Central memory CD8-positive, alpha-beta T cell (primary cell): ENCODE measurements around the gene COL4A2.

Source experiments
- ATAC-seq: fragments of 150-1000 bp; cut with Tn5 transposase; replicated peaks from 2 replicates; pipeline ENCODE4 v1.10.0; 2022; ENCODE audit warnings: mild to moderate bottlenecking, moderate FRiP score, moderate number of reproducible peaks; ENCODE audit not compliant: poor library complexity, severe bottlenecking; ENCODE audit errors: extremely low read depth
- DNase-seq, 2 donors: peaks; one replicate each; pipeline ENCODE4 v3.0.0; 2021; ENCODE audit warnings: low spot score in 2 of 2
- H3K27ac Mint-ChIP-seq: one replicate; pipeline ENCODE4 v1.8.0; 2022; ENCODE audit warnings: low read depth, mild to moderate bottlenecking, moderate library complexity, mixed read lengths
- H3K27me3 Mint-ChIP-seq: one replicate; pipeline ENCODE4 v1.8.0; 2022; ENCODE audit warnings: mixed read lengths
- H3K36me3 Mint-ChIP-seq: one replicate; pipeline ENCODE4 v1.8.0; 2022; ENCODE audit warnings: mild to moderate bottlenecking, moderate library complexity, mixed read lengths; ENCODE audit not compliant: insufficient read depth
- H3K4me1 Mint-ChIP-seq: one replicate; pipeline ENCODE4 v1.8.0; 2022; ENCODE audit warnings: mixed read lengths
- H3K4me3 Mint-ChIP-seq: one replicate; pipeline ENCODE4 v1.8.0; 2022; ENCODE audit warnings: mild to moderate bottlenecking, moderate library complexity, mixed read lengths
- H3K9me3 Mint-ChIP-seq: one replicate; pipeline ENCODE4 v1.8.0; 2022; ENCODE audit warnings: mixed read lengths

The COL4A2 gene

DNA sequence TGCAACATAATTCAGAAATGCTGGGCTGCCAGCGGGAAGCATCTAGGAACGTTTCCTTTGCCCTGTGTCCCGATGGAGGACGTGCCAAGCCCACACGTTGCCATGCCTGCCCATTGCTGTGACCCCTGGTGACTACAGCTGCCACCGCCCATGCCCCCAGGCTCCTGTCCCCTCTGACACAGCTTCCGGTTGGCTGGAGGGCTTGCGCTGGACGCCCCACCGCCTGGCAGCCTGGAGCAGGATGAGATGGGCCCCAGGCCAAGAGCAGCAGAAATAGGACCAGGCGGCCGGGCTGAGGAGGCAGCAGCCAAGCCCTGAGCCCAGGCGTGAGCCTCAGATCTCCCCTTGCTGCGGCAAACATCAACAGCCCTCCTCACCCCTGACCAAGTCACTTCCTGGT, 125.9 kb downstream of the COL4A2 start:
- Mint-ChIP-seq H3K4me3 (no peak overlapping the region), H3K27me3 (peaks cover 60% of the 10 kb centered on the region), H3K36me3 (no peaks in the 10 kb centered on the region), H3K9me3 (no peaks in the 10 kb centered on the region), H3K4me1 (no peaks in the 10 kb centered on the region), H3K27ac (no peak overlapping the region)
- DNase-seq (no peak), ATAC-seq (no peak)

DNA sequence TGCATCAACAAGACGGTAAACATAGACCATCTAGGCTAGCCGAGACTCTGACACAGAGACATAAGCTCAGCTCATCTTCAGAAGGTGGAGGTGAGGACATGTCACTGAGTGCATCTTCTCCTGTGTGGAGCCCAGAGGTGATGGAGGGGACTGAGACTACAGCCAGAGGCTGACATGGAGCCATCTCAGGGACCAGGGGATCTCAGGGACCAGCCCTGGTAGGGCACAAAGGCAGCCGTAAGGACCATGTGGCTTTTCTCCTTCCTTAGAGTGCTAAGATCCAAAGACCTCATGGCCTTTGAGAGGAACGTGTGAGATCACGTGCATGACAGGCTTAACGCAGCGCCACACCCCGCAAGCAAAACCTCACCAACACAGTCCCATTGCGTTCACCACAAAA, 127.5 kb downstream of the COL4A2 start:
- H3K27me3 Mint-ChIP-seq, result peaks cover 54% of the 10 kb centered on the region
- H3K4me1 Mint-ChIP-seq, result no peaks in the 10 kb centered on the region
- DNase-seq (no peak), ATAC-seq (no peak)
- H3K9me3 Mint-ChIP-seq, result no peaks in the 10 kb centered on the region
- H3K27ac Mint-ChIP-seq, result no peak overlapping the region
- H3K4me3 Mint-ChIP-seq, result no peak overlapping the region
- H3K36me3 Mint-ChIP-seq, result no peaks in the 10 kb centered on the region

GRCh38 chr13:110435331-110435730, 128.2 kb downstream of the COL4A2 start:
- Mint-ChIP-seq H3K36me3 (no peaks in the 10 kb centered on the region), H3K9me3 (no peaks in the 10 kb centered on the region), H3K4me1 (no peaks in the 10 kb centered on the region), H3K27ac (no peak overlapping the region), H3K27me3 (peaks cover 58% of the 10 kb centered on the region), H3K4me3 (no peak overlapping the region)
- DNase-seq (no peak), ATAC-seq (no peak)

- Mint-ChIP-seq H3K4me3 (no peak overlapping the region), H3K4me1 (no peaks in the 10 kb centered on the region), H3K9me3 (no peaks in the 10 kb centered on the region), H3K36me3 (no peaks in the 10 kb centered on the region), H3K27ac (no peak overlapping the region), H3K27me3 (peaks cover 53% of the 10 kb centered on the region)
- DNase-seq, result no peak
- ATAC-seq, result no peak
Measured at GRCh38 chr13:110436276-110436675, 129.2 kb downstream of the COL4A2 start.

DNA sequence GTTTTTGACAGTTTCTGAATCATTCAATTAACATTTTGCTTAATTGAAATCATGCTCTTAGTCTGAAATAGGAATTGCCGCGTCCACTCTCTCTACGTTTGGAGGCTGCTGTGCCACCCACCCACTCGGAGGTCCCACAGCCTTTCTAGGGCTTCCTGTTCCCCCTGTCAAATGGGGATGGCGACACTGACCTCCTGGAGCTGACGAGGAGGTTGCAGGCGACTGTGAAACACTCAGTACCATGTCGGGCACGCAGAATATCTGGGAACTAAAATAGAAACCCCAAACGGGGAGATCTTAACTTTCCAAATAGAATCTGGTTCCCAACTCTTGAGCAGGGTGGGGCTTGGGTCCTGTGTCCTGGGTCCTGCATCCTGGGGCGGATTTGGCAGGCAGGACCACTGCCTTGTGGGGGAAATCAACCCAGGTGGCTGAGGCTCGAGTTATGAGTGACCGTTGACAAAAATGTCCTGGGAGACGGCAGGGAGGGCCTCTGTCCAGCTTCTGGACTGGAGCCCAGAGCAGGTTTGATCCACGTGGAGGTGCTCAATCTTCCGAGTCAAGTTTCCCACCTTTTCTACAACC, 129.8 kb downstream of the COL4A2 start:
- no peaks in the 10 kb centered on the region for H3K4me1 Mint-ChIP-seq
- H3K27me3 Mint-ChIP-seq, result peaks cover 50% of the 10 kb centered on the region
- no peaks in the 10 kb centered on the region for H3K9me3 Mint-ChIP-seq
- no peak overlapping the region for H3K4me3 Mint-ChIP-seq
- DNase-seq (no peak), ATAC-seq (no peak)
- H3K36me3 Mint-ChIP-seq, result no peaks in the 10 kb centered on the region
- H3K27ac Mint-ChIP-seq, result no peak overlapping the region

GRCh38 chr13:110438211-110438610, 131.1 kb downstream of the COL4A2 start:
- no peak overlapping the region for H3K27ac Mint-ChIP-seq
- ATAC-seq (no peak), DNase-seq (no peak)
- no peak overlapping the region for H3K4me3 Mint-ChIP-seq
- H3K4me1 Mint-ChIP-seq, result no peaks in the 10 kb centered on the region
- no peaks in the 10 kb centered on the region for H3K36me3 Mint-ChIP-seq
- H3K27me3 Mint-ChIP-seq, result peaks cover 36% of the 10 kb centered on the region
- H3K9me3 Mint-ChIP-seq, result no peaks in the 10 kb centered on the region

- Mint-ChIP-seq H3K4me1 (no peaks in the 10 kb centered on the region), H3K4me3 (no peak overlapping the region), H3K9me3 (no peaks in the 10 kb centered on the region), H3K36me3 (no peaks in the 10 kb centered on the region), H3K27ac (no peak overlapping the region), H3K27me3 (peaks cover 31% of the 10 kb centered on the region)
- no peak for ATAC-seq
- no peak for DNase-seq
Measured at GRCh38 chr13:110438776-110439175, 131.7 kb downstream of the COL4A2 start.

- peaks cover 33% of the 10 kb centered on the region for H3K27me3 Mint-ChIP-seq
- DNase-seq, result no peak
- no peaks in the 10 kb centered on the region for H3K36me3 Mint-ChIP-seq
- H3K4me1 Mint-ChIP-seq, result no peaks in the 10 kb centered on the region
- no peak overlapping the region for H3K4me3 Mint-ChIP-seq
- H3K27ac Mint-ChIP-seq, result no peak overlapping the region
- no peaks in the 10 kb centered on the region for H3K9me3 Mint-ChIP-seq
- no peak for ATAC-seq
Measured at GRCh38 chr13:110440946-110441731, 134.1 kb downstream of the COL4A2 start.

DNA sequence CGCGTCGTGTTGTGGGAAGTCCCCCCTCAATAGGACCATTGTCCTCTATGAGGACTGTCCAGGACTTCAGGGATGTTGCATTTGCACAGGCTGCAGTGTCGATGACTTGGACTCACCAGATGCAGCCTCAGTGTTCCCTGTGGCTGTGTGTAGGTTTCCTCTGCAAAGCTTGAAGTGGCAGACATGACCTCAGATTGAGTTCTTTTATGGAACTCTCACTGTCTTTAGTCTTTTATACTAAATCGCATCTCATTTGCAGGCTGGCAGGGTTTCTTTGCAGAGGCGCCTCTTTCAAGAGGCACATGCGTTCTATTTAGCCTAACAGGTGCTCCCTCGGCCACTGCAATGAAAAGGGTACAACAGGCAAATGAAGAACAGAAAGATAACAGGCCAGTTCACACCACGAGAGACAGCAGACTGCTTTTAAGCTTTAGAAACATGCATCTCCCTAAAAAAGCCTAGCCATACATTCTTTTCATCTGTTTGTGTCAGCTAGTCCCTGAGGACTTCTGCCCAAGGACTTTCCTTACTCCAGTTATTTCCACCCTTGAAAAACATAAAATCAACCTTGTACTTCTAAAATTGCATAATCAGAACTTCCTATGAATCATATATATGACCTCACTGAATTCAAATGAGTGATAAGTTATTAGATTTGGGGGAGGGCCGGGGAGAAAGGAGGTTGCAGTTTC, 136.0 kb downstream of the COL4A2 start:
- no peaks in the 10 kb centered on the region for H3K4me1 Mint-ChIP-seq
- H3K9me3 Mint-ChIP-seq, result no peaks in the 10 kb centered on the region
- DNase-seq (no peak), ATAC-seq (no peak)
- peaks cover 52% of the 10 kb centered on the region for H3K27me3 Mint-ChIP-seq
- no peak overlapping the region for H3K4me3 Mint-ChIP-seq
- H3K27ac Mint-ChIP-seq, result no peak overlapping the region
- H3K36me3 Mint-ChIP-seq, result no peaks in the 10 kb centered on the region

- Mint-ChIP-seq H3K27ac (no peak overlapping the region), H3K36me3 (no peaks in the 10 kb centered on the region), H3K4me3 (no peak overlapping the region), H3K27me3 (peaks cover 57% of the 10 kb centered on the region), H3K4me1 (no peaks in the 10 kb centered on the region), H3K9me3 (no peaks in the 10 kb centered on the region)
- no peak for ATAC-seq
- DNase-seq, result no peak
Measured at GRCh38 chr13:110443622-110444225, 136.6 kb downstream of the COL4A2 start.

DNA sequence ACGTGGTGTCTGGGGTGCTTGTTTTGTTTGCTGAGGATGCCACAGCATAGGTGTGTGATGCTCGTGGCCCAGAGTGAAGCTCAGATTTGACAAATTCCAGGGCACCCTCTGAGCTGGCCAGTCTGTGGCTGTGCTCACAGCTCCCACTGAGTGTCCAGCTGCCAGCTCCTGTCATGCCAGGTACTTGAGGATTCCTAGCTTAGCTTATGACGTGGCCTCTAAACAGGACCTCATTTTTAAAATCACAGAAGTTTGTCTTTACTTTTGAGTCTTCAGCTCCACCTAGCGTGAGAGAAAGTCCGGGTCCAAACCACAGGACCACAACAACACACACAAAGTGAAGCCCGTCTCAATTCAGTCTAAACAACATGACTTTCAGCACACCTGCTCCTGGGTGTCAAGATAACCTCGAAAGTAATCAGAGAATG, 137.2 kb downstream of the COL4A2 start:
- no peak for ATAC-seq
- Mint-ChIP-seq H3K4me3 (no peak overlapping the region), H3K4me1 (no peaks in the 10 kb centered on the region), H3K27me3 (peaks cover 57% of the 10 kb centered on the region), H3K36me3 (no peaks in the 10 kb centered on the region), H3K9me3 (no peaks in the 10 kb centered on the region), H3K27ac (no peak overlapping the region)
- no peak for DNase-seq

DNA sequence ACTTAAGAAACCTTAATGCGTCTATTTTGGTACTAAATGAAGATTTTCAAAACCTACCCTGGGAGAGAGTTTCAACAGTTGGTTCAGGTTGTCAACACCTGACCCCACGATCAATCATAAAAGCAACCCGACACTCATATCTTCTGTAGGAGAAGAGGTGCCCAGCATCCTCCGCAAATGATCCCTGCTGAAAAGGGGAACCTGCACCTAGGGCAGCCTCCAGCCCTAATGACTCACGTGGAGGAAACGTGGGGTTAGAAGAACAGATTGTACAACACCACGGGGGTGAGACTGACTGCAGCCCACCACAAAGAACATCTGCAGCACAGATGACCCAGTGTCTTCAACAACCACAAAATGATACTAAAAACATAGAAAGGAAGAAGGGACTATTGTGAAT, 138.1 kb downstream of the COL4A2 start:
- H3K36me3 Mint-ChIP-seq, result no peaks in the 10 kb centered on the region
- no peaks in the 10 kb centered on the region for H3K4me1 Mint-ChIP-seq
- H3K9me3 Mint-ChIP-seq, result no peaks in the 10 kb centered on the region
- H3K27ac Mint-ChIP-seq, result no peak overlapping the region
- ATAC-seq (no peak), DNase-seq (no peak)
- peaks cover 57% of the 10 kb centered on the region for H3K27me3 Mint-ChIP-seq
- H3K4me3 Mint-ChIP-seq, result no peak overlapping the region
